ENCODE results near the gene FKBP1A.

- no peak for TF ChIP-seq EP300 (IDR thresholded peaks at IDR 0.05)
- TF ChIP-seq, protein P1, sequence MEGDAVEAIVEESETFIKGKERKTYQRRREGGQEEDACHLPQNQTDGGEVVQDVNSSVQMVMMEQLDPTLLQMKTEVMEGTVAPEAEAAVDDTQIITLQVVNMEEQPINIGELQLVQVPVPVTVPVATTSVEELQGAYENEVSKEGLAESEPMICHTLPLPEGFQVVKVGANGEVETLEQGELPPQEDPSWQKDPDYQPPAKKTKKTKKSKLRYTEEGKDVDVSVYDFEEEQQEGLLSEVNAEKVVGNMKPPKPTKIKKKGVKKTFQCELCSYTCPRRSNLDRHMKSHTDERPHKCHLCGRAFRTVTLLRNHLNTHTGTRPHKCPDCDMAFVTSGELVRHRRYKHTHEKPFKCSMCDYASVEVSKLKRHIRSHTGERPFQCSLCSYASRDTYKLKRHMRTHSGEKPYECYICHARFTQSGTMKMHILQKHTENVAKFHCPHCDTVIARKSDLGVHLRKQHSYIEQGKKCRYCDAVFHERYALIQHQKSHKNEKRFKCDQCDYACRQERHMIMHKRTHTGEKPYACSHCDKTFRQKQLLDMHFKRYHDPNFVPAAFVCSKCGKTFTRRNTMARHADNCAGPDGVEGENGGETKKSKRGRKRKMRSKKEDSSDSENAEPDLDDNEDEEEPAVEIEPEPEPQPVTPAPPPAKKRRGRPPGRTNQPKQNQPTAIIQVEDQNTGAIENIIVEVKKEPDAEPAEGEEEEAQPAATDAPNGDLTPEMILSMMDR (IDR thresholded peaks at IDR 0.05), result no peak
- no peak for TF ChIP-seq POLR2A (IDR thresholded peaks at IDR 0.05)
These were observed 71.3 kb downstream of the FKBP1A start for GRCh38 chr20:1321654-1321939.
